BJ (cell line): ENCODE results near the gene FNDC3B. TPM values are rescaled to one million over a fixed set of nuclear protein-coding genes. Genes with fewer than 3 reads are reported as not detected.

ENCODE experiments used
- CTCF ChIA-PET: fragments of 350-600 bp; formaldehyde crosslinking; extraction: SDS; loops from one replicate; lab custom pipeline; 2021; ENCODE audit warnings: antibody characterized with exemption, inconsistent platforms; lab: Yijun Ruan, JAX
- POLR2A ChIA-PET: fragments of 300-600 bp; sonication (Branson Sonifier 250); formaldehyde crosslinking; extraction: SDS; loops from one replicate; lab custom pipeline; 2021; ENCODE audit warnings: antibody characterized with exemption; lab: Charles Lee
- DNase-seq: peaks from one replicate; pipeline ENCODE4 v3.0.0-alpha.2; 2011; ENCODE audit warnings: low read depth
- H3K27me3 ChIP-seq: 2 replicates; pipeline ENCODE4 v1.6.0; 2011; ENCODE audit warnings: low read length; ENCODE audit not compliant: control insufficient read depth, insufficient read depth
- H3K36me3 ChIP-seq: 2 replicates; pipeline ENCODE4 v1.5.1; 2011; ENCODE audit warnings: low read length; ENCODE audit not compliant: control insufficient read depth, insufficient read depth
- H3K4me3 ChIP-seq: 2 replicates; pipeline ENCODE4 v1.5.1; 2011; ENCODE audit warnings: low read depth, mild to moderate bottlenecking, control low read depth, low read length
- CTCF ChIP-seq: IDR thresholded peaks from 2 replicates; pipeline ENCODE4 v1.5.1; 2011; ENCODE audit warnings: low read depth, mild to moderate bottlenecking, control low read depth, inconsistent platforms, low read length, moderate library complexity; ENCODE audit not compliant: insufficient read depth
- polyA plus RNA-seq: library from polyadenylated mRNA; depleted of rRNA; stranded (reverse); fragments of >200 nt; gene quantifications from 2 replicates; pipeline ENCODE4 v1.2.3, GENCODE V29; 2011

Gene FNDC3B
- polyA plus RNA-seq, 1 experiment: 28.6 TPM

DNA sequence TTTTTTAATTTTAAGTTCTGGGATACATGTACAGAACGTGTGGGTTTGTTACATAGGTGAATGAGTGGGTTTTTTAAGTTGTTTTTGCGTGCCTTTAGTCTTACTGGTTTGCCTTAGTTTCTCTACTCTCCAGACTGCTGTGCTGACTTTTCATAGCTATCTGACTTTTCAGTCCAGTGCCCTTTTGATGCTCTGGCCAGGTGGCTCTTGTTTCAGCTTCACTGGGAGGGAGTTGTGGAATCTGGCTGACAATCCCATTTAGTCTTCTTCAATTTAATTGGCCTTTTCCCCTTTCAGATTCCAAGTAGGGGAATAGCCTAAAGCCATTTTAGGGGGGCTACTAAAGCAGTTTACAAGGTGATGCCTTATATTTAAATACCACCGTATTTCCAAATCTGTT, 30.1 kb downstream of the FNDC3B start:
- peaks cover 4% of the 10 kb centered on the region; the same call in 1 of the 2 replicates for H3K36me3 ChIP-seq
- ChIA-PET POLR2A (no interaction called here), CTCF (interaction anchor here (1.8 kb wide), 1 partner anchor 11 kb away, joined by 6 read pairs; no protein-coding TSS in a partner anchor)
- no peak for DNase-seq
- no peaks in the 10 kb centered on the region for H3K27me3 ChIP-seq
- H3K4me3 ChIP-seq: no peak overlapping the region
- no peak for TF ChIP-seq CTCF

- Histone ChIP-seq H3K36me3 (peaks cover 3% of the 10 kb centered on the region; the same call in 1 of the 2 replicates), H3K27me3 (no peaks in the 10 kb centered on the region), H3K4me3 (no peak overlapping the region)
- ChIA-PET CTCF (interaction anchor here (0.6 to 1.8 kb wide), 2 partner anchors 10 to 12 kb away, joined by 3 to 6 read pairs; no protein-coding TSS in a partner anchor), POLR2A (no interaction called here)
- no peak for TF ChIP-seq CTCF
- no peak for DNase-seq
Measured at GRCh38 chr3:172070269-172070668, 30.9 kb downstream of the FNDC3B start.

DNA sequence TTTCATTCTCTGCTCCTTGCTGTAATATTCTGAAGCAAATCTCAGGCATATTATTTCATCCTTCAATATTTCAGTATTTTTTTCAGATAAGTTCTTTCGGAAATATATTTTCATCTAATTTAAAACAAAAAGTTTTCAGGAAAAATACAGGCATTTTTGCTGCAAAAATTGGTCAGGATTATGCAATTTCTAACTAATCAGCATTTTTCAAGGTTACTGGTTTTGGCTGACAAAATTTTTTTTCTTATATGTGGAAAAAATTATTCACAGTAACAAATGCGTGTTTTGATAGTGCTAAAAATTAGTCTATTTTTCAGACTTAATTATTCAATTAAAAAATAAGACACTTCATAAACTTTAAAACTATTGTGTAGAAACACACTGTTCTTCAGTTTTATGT, 31.4 kb downstream of the FNDC3B start:
- POLR2A ChIA-PET: no interaction called here
- no peaks in the 10 kb centered on the region for H3K27me3 ChIP-seq
- no peak for DNase-seq
- CTCF ChIA-PET: interaction anchor here (0.6 to 1.8 kb wide), 2 partner anchors 9 to 13 kb away, joined by 3 to 6 read pairs; no protein-coding TSS in a partner anchor
- H3K36me3 ChIP-seq: peaks cover 3% of the 10 kb centered on the region; the same call in 1 of the 2 replicates
- TF ChIP-seq CTCF: no peak
- no peak overlapping the region for H3K4me3 ChIP-seq

DNA sequence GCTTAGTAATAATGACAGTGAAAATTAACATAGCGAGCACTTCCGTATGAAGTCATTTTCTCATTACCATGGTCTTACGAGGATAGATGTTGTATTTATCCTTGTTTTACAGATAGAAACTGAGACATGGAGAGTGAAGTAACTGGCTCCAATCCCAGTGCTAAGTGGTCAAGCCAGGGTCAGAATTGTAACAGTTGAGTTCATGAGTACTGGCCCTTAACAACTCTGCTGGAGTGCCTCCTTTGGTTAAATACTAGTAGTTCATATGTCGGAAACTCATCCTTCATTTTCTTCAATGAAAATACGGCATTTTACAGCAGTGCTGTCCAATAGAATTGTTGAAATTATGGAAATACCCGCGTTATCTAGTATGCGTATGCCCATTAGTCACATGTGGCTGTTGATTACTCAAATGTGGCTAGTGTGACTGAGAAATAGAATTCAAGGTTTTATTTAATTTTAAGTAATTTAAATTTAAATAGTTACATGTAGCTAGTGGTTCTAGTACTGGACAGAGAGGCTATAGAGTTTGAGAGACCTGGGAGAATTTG, 32.5 kb downstream of the FNDC3B start:
- no peak for TF ChIP-seq CTCF
- peaks cover 3% of the 10 kb centered on the region; the same call in 1 of the 2 replicates for H3K36me3 ChIP-seq
- no peak for DNase-seq
- ChIA-PET CTCF (interaction anchor here (1.1 kb wide), 1 partner anchor 83 kb away, joined by 3 read pairs; no protein-coding TSS in a partner anchor), POLR2A (interaction anchor here (0.6 kb wide), 1 partner anchor 217 kb away, joined by 3 read pairs; no protein-coding TSS in a partner anchor)
- H3K27me3 ChIP-seq: no peaks in the 10 kb centered on the region
- no peak overlapping the region for H3K4me3 ChIP-seq

- POLR2A ChIA-PET: interaction anchor here (0.6 kb wide), 1 partner anchor 217 kb away, joined by 3 read pairs; no protein-coding TSS in a partner anchor
- CTCF ChIA-PET: interaction anchor here (1.1 kb wide), 1 partner anchor 82 kb away, joined by 3 read pairs; no protein-coding TSS in a partner anchor
- DNase-seq: no peak
- Histone ChIP-seq H3K27me3 (no peaks in the 10 kb centered on the region), H3K4me3 (no peak overlapping the region), H3K36me3 (peaks cover 3% of the 10 kb centered on the region; the same call in 1 of the 2 replicates)
- no peak for TF ChIP-seq CTCF
Measured at GRCh38 chr3:172072543-172072942, 33.2 kb downstream of the FNDC3B start.
